Activated naive CD8-positive, alpha-beta T cell treated with anti-CD3 and anti-CD28 coated beads, Interleukin-2, amount 10 ng/mL, durations not matched to agents 7 days and 5 days (primary cell): ENCODE results near the gene ADSL. TPM values are rescaled to one million over a fixed set of nuclear protein-coding genes. Genes with fewer than 3 reads are reported as not detected.
A peak's percentile ranks its signal among the peaks of the same experiment; 100 is the strongest.

ENCODE experiments used
- ATAC-seq: fragments of 150-1000 bp; cut with Tn5 transposase; one replicate; pipeline ENCODE4 v1.10.0; 2021; ENCODE audit warnings: low read depth, moderate library complexity
- POLR2A ChIA-PET: fragments of 350-600 bp; sonication (Branson Sonifier 250); formaldehyde crosslinking; loops from one replicate; lab custom pipeline; 2021; ENCODE audit warnings: antibody characterized with exemption; lab: Charles Lee
- DNase-seq: peaks from one replicate; pipeline ENCODE4 v3.0.0; 2021
- H3K27ac Mint-ChIP-seq: one replicate; pipeline ENCODE4 v1.8.0; 2022; ENCODE audit warnings: mild to moderate bottlenecking, mixed read lengths
- H3K27me3 Mint-ChIP-seq: one replicate; pipeline ENCODE4 v1.8.0; 2022; ENCODE audit warnings: mild to moderate bottlenecking, moderate library complexity, mixed read lengths
- H3K36me3 Mint-ChIP-seq: one replicate; pipeline ENCODE4 v1.8.0; 2021; ENCODE audit warnings: mild to moderate bottlenecking, mixed read lengths
- H3K4me1 Mint-ChIP-seq: one replicate; pipeline ENCODE4 v1.8.0; 2021; ENCODE audit warnings: mixed read lengths
- H3K4me3 Mint-ChIP-seq: one replicate; pipeline ENCODE4 v1.8.0; 2022; ENCODE audit warnings: mild to moderate bottlenecking, moderate library complexity, mixed read lengths
- H3K9me3 Mint-ChIP-seq: one replicate; pipeline ENCODE4 v1.8.0; 2021; ENCODE audit warnings: mixed read lengths
- total RNA-seq, 2 experiments: library from RNA; stranded (reverse); gene quantifications; one replicate each; pipeline ENCODE4 v1.2.3, GENCODE V29; 2021

Gene ADSL
- total RNA-seq, 2 experiments from 2014 or later: 83.6 to 93.9 TPM

GRCh38 chr22:40330615-40331014 is 15.7 kb upstream of the ADSL start:
- DNase-seq (no peak), ATAC-seq (no peak)
- H3K27me3 Mint-ChIP-seq: no peaks in the 10 kb centered on the region
- peaks cover 75% of the 10 kb centered on the region for H3K4me1 Mint-ChIP-seq
- H3K4me3 Mint-ChIP-seq: no peak overlapping the region
- POLR2A ChIA-PET: interaction anchor here (0.8 kb wide), 1 partner anchor 15 kb away, joined by 6 read pairs; no protein-coding TSS in a partner anchor
- H3K27ac Mint-ChIP-seq: no peak overlapping the region
- H3K9me3 Mint-ChIP-seq: no peaks in the 10 kb centered on the region
- H3K36me3 Mint-ChIP-seq: peaks cover 23% of the 10 kb centered on the region

GRCh38 chr22:40331706-40332105 is 14.6 kb upstream of the ADSL start:
- DNase-seq (no peak), ATAC-seq (no peak)
- no peaks in the 10 kb centered on the region for H3K9me3 Mint-ChIP-seq
- peak overlapping the region; percentile 68 for H3K4me3 Mint-ChIP-seq
- H3K36me3 Mint-ChIP-seq: peaks cover 24% of the 10 kb centered on the region
- peak overlapping the region; percentile 22 for H3K27ac Mint-ChIP-seq
- H3K4me1 Mint-ChIP-seq: peaks cover 76% of the 10 kb centered on the region
- H3K27me3 Mint-ChIP-seq: no peaks in the 10 kb centered on the region
- POLR2A ChIA-PET: interaction anchor here (0.6 to 0.7 kb wide), 2 partner anchors 9 to 74 kb away, joined by 3 read pairs; no protein-coding TSS in a partner anchor

- H3K27ac Mint-ChIP-seq: peak overlapping the region; percentile 67
- POLR2A ChIA-PET: interaction anchor here (0.6 to 0.7 kb wide), 2 partner anchors 9 to 75 kb away, joined by 3 read pairs; no protein-coding TSS in a partner anchor
- peak overlapping the region; percentile 68 for H3K4me3 Mint-ChIP-seq
- H3K36me3 Mint-ChIP-seq: peaks cover 21% of the 10 kb centered on the region
- H3K4me1 Mint-ChIP-seq: peaks cover 69% of the 10 kb centered on the region
- no peaks in the 10 kb centered on the region for H3K9me3 Mint-ChIP-seq
- peak; percentile 27 for ATAC-seq
- H3K27me3 Mint-ChIP-seq: no peaks in the 10 kb centered on the region
- no peak for DNase-seq
These were observed 13.9 kb upstream of the ADSL start for GRCh38 chr22:40332319-40332781.

GRCh38 chr22:40334060-40334459 is 12.2 kb upstream of the ADSL start:
- Mint-ChIP-seq H3K4me1 (peaks cover 63% of the 10 kb centered on the region), H3K27me3 (no peaks in the 10 kb centered on the region), H3K27ac (peak overlapping the region; percentile 11), H3K36me3 (peaks cover 26% of the 10 kb centered on the region), H3K4me3 (peak overlapping the region; percentile 71), H3K9me3 (no peaks in the 10 kb centered on the region)
- DNase-seq (no peak), ATAC-seq (no peak)
- POLR2A ChIA-PET: interaction anchor here (1.0 to 4.1 kb wide), 4 partner anchors 7 to 44 kb away, joined by 3 to 19 read pairs (median 9); no protein-coding TSS in a partner anchor

GRCh38 chr22:40334899-40335298 is 11.4 kb upstream of the ADSL start:
- Mint-ChIP-seq H3K9me3 (no peaks in the 10 kb centered on the region), H3K36me3 (peaks cover 30% of the 10 kb centered on the region), H3K4me1 (peaks cover 56% of the 10 kb centered on the region), H3K4me3 (peak overlapping the region; percentile 71), H3K27ac (peak overlapping the region; percentile 72), H3K27me3 (no peaks in the 10 kb centered on the region)
- peak; percentile 41 for ATAC-seq
- DNase-seq: no peak
- POLR2A ChIA-PET: interaction anchor here (0.6 to 4.1 kb wide), 7 partner anchors 8 to 864 kb away, joined by 3 to 19 read pairs (median 6); no protein-coding TSS in a partner anchor

- H3K36me3 Mint-ChIP-seq: peaks cover 29% of the 10 kb centered on the region
- POLR2A ChIA-PET: interaction anchor here (0.6 to 4.1 kb wide), 6 partner anchors 9 to 294 kb away, joined by 3 to 19 read pairs (median 4); no protein-coding TSS in a partner anchor
- H3K27ac Mint-ChIP-seq: no peak overlapping the region
- peaks cover 57% of the 10 kb centered on the region for H3K4me1 Mint-ChIP-seq
- H3K4me3 Mint-ChIP-seq: no peak overlapping the region
- no peak for DNase-seq
- no peak for ATAC-seq
- no peaks in the 10 kb centered on the region for H3K27me3 Mint-ChIP-seq
- no peaks in the 10 kb centered on the region for H3K9me3 Mint-ChIP-seq
These were observed 10.9 kb upstream of the ADSL start for GRCh38 chr22:40335358-40335757.

GRCh38 chr22:40340044-40340443 is 6.3 kb upstream of the ADSL start:
- H3K27me3 Mint-ChIP-seq: no peaks in the 10 kb centered on the region
- H3K4me1 Mint-ChIP-seq: peaks cover 36% of the 10 kb centered on the region
- H3K4me3 Mint-ChIP-seq: no peak overlapping the region
- no peak for DNase-seq
- H3K36me3 Mint-ChIP-seq: peaks cover 21% of the 10 kb centered on the region
- no peaks in the 10 kb centered on the region for H3K9me3 Mint-ChIP-seq
- POLR2A ChIA-PET: interaction anchor here (1.2 kb wide), 1 partner anchor 9 kb away, joined by 3 read pairs; no protein-coding TSS in a partner anchor
- H3K27ac Mint-ChIP-seq: no peak overlapping the region
- no peak for ATAC-seq

- ATAC-seq (no peak), DNase-seq (no peak)
- Mint-ChIP-seq H3K36me3 (peaks cover 17% of the 10 kb centered on the region), H3K9me3 (no peaks in the 10 kb centered on the region), H3K27ac (peak overlapping the region; percentile 36), H3K27me3 (no peaks in the 10 kb centered on the region), H3K4me3 (no peak overlapping the region), H3K4me1 (peaks cover 31% of the 10 kb centered on the region)
- POLR2A ChIA-PET: interaction anchor here (0.7 to 1.3 kb wide), 2 partner anchors 28 to 120 kb away, joined by 5 to 7 read pairs; partner anchors contain the start of gene SGSM3
These were observed 4.7 kb upstream of the ADSL start for GRCh38 chr22:40341604-40342003.

GRCh38 chr22:40342521-40342920 is 3.8 kb upstream of the ADSL start:
- no peaks in the 10 kb centered on the region for H3K9me3 Mint-ChIP-seq
- peak overlapping the region; percentile 15 for H3K27ac Mint-ChIP-seq
- no peaks in the 10 kb centered on the region for H3K27me3 Mint-ChIP-seq
- DNase-seq (no peak), ATAC-seq (no peak)
- H3K4me3 Mint-ChIP-seq: no peak overlapping the region
- POLR2A ChIA-PET: interaction anchor here (1.0 to 1.3 kb wide), 2 partner anchors 27 to 298 kb away, joined by 4 to 5 read pairs; partner anchors contain the start of gene SGSM3
- peaks cover 37% of the 10 kb centered on the region for H3K4me1 Mint-ChIP-seq
- peaks cover 15% of the 10 kb centered on the region for H3K36me3 Mint-ChIP-seq

- POLR2A ChIA-PET: interaction anchor here (0.6 to 5.7 kb wide), 25 partner anchors 10 to 835 kb away, joined by 3 to 74 read pairs (median 6); partner anchors contain the start of genes MRTFA and TNRC6B
- Mint-ChIP-seq H3K27ac (peak overlapping the region; percentile 98), H3K4me1 (peaks cover 38% of the 10 kb centered on the region), H3K9me3 (no peaks in the 10 kb centered on the region), H3K4me3 (peak overlapping the region; percentile 96), H3K27me3 (no peaks in the 10 kb centered on the region), H3K36me3 (peaks cover 12% of the 10 kb centered on the region)
- ATAC-seq (no peak), DNase-seq (no peak)
These were observed 1.0 kb upstream of the ADSL start for GRCh38 chr22:40345271-40345670.

- Mint-ChIP-seq H3K4me1 (peaks cover 37% of the 10 kb centered on the region), H3K27ac (peak overlapping the region; percentile 98), H3K9me3 (no peaks in the 10 kb centered on the region), H3K36me3 (peaks cover 10% of the 10 kb centered on the region), H3K27me3 (no peaks in the 10 kb centered on the region), H3K4me3 (peak overlapping the region; percentile 96)
- POLR2A ChIA-PET: interaction anchor here (0.6 to 5.7 kb wide), 26 partner anchors 11 to 835 kb away, joined by 3 to 74 read pairs (median 6); partner anchors contain the start of genes MRTFA and TNRC6B
- ATAC-seq (peak; percentile 52), DNase-seq (peak; percentile 67)
These were observed 500 bp upstream of the ADSL start for GRCh38 chr22:40345815-40346184.

- peak overlapping the region; percentile 98 for H3K27ac Mint-ChIP-seq
- ATAC-seq: no peak
These were observed 1.0 kb downstream of the ADSL start for GRCh38 chr22:40347300-40347699.

GRCh38 chr22:40348025-40348658 is 1.8 kb downstream of the ADSL start:
- POLR2A ChIA-PET: interaction anchor here (0.5 to 5.7 kb wide), 7 partner anchors 13 to 813 kb away, joined by 3 to 74 read pairs (median 7); partner anchors contain the start of gene TNRC6B
- H3K27me3 Mint-ChIP-seq: no peaks in the 10 kb centered on the region
- DNase-seq (peak; percentile 61), ATAC-seq (peak; percentile 31)
- H3K4me1 Mint-ChIP-seq: peaks cover 26% of the 10 kb centered on the region
- H3K4me3 Mint-ChIP-seq: peak overlapping the region; percentile 96
- no peaks in the 10 kb centered on the region for H3K9me3 Mint-ChIP-seq
- peaks cover 14% of the 10 kb centered on the region for H3K36me3 Mint-ChIP-seq
- peak overlapping the region; percentile 98 for H3K27ac Mint-ChIP-seq

More at GRCh38 chr22:40347300-40347699, 1.0 kb downstream of the ADSL start:
- H3K4me1 Mint-ChIP-seq: peaks cover 30% of the 10 kb centered on the region
- H3K9me3 Mint-ChIP-seq: no peaks in the 10 kb centered on the region
- POLR2A ChIA-PET: interaction anchor here (0.7 to 5.7 kb wide), 13 partner anchors 12 to 812 kb away, joined by 3 to 74 read pairs (median 4); partner anchors contain the start of gene TNRC6B
- DNase-seq: no peak
- peaks cover 10% of the 10 kb centered on the region for H3K36me3 Mint-ChIP-seq
- peak overlapping the region; percentile 96 for H3K4me3 Mint-ChIP-seq
- H3K27me3 Mint-ChIP-seq: no peaks in the 10 kb centered on the region
